ENCODE measurements around the gene CAMP.

CAMP gene

GRCh38 chr3:48220746-48221145, 2.5 kb upstream of the CAMP start:
- intact Hi-C loops (cut with micrococcal nuclease), result no loop called here
- H3K27me3 Mint-ChIP-seq, result peaks cover 1% of the 10 kb centered on the region
- no peak overlapping the region for H3K27ac Mint-ChIP-seq
- no peaks in the 10 kb centered on the region for H3K36me3 Mint-ChIP-seq (ENCODE audit: low read depth)
- H3K4me3 Mint-ChIP-seq, result no peak overlapping the region
- no peaks in the 10 kb centered on the region for H3K9me3 Mint-ChIP-seq
- peaks cover 92% of the 10 kb centered on the region for H3K4me1 Mint-ChIP-seq (ENCODE audit: low read depth)

GRCh38 chr3:48225587-48225986, 2.3 kb downstream of the CAMP start:
- H3K27me3 Mint-ChIP-seq, result no peaks in the 10 kb centered on the region
- H3K27ac Mint-ChIP-seq, result no peak overlapping the region

GRCh38 chr3:48226939-48227338, 3.6 kb downstream of the CAMP start:
- no peak overlapping the region for H3K27ac Mint-ChIP-seq
- H3K36me3 Mint-ChIP-seq (ENCODE audit: low read depth), result no peaks in the 10 kb centered on the region

More at GRCh38 chr3:48225587-48225986, 2.3 kb downstream of the CAMP start:
- intact Hi-C loops (cut with micrococcal nuclease), result no loop called here
- Mint-ChIP-seq H3K4me3 (no peak overlapping the region), H3K4me1 (ENCODE audit: low read depth) (peaks cover 64% of the 10 kb centered on the region), H3K9me3 (no peaks in the 10 kb centered on the region), H3K36me3 (ENCODE audit: low read depth) (no peaks in the 10 kb centered on the region)

GRCh38 chr3:48232232-48232631, 8.9 kb downstream of the CAMP start:
- Mint-ChIP-seq H3K9me3 (no peaks in the 10 kb centered on the region), H3K36me3 (ENCODE audit: low read depth) (no peaks in the 10 kb centered on the region), H3K4me3 (no peak overlapping the region), H3K27me3 (no peaks in the 10 kb centered on the region), H3K27ac (peak overlapping the region; percentile 71), H3K4me1 (ENCODE audit: low read depth) (peaks cover 46% of the 10 kb centered on the region)
- intact Hi-C loops (cut with micrococcal nuclease), result loop anchor here (2.0 kb wide), 1 partner anchor 205 kb away; no protein-coding TSS in a partner anchor

More at GRCh38 chr3:48226939-48227338, 3.6 kb downstream of the CAMP start:
- peaks cover 50% of the 10 kb centered on the region for H3K4me1 Mint-ChIP-seq (ENCODE audit: low read depth)
- H3K9me3 Mint-ChIP-seq, result no peaks in the 10 kb centered on the region
- no peaks in the 10 kb centered on the region for H3K27me3 Mint-ChIP-seq
- H3K4me3 Mint-ChIP-seq, result no peak overlapping the region
- intact Hi-C loops (cut with micrococcal nuclease), result no loop called here

- no peaks in the 10 kb centered on the region for H3K27me3 Mint-ChIP-seq
- intact Hi-C loops (cut with micrococcal nuclease), result loop anchor here (2.0 kb wide), 1 partner anchor 204 kb away; no protein-coding TSS in a partner anchor
- peak overlapping the region; percentile 35 for H3K4me3 Mint-ChIP-seq
Measured at GRCh38 chr3:48232734-48233133, 9.4 kb downstream of the CAMP start.

GRCh38 chr3:48233542-48233941, 10.2 kb downstream of the CAMP start:
- Mint-ChIP-seq H3K27ac (peak overlapping the region; percentile 71), H3K4me3 (no peak overlapping the region), H3K27me3 (no peaks in the 10 kb centered on the region), H3K36me3 (ENCODE audit: low read depth) (no peaks in the 10 kb centered on the region), H3K4me1 (ENCODE audit: low read depth) (peaks cover 44% of the 10 kb centered on the region), H3K9me3 (no peaks in the 10 kb centered on the region)
- intact Hi-C loops (cut with micrococcal nuclease), result loop anchor here (2.0 kb wide), 1 partner anchor 203 kb away; no protein-coding TSS in a partner anchor

More at GRCh38 chr3:48232734-48233133, 9.4 kb downstream of the CAMP start:
- H3K36me3 Mint-ChIP-seq (ENCODE audit: low read depth), result no peaks in the 10 kb centered on the region
- no peaks in the 10 kb centered on the region for H3K9me3 Mint-ChIP-seq
- H3K4me1 Mint-ChIP-seq (ENCODE audit: low read depth), result peaks cover 44% of the 10 kb centered on the region
- peak overlapping the region; percentile 71 for H3K27ac Mint-ChIP-seq

GRCh38 chr3:48236531-48236930, 13.2 kb downstream of the CAMP start:
- Mint-ChIP-seq H3K27me3 (no peaks in the 10 kb centered on the region), H3K4me1 (ENCODE audit: low read depth) (peaks cover 62% of the 10 kb centered on the region), H3K4me3 (no peak overlapping the region), H3K9me3 (no peaks in the 10 kb centered on the region), H3K36me3 (ENCODE audit: low read depth) (peaks cover 7% of the 10 kb centered on the region), H3K27ac (peak overlapping the region; percentile 63)
- intact Hi-C loops (cut with micrococcal nuclease), result no loop called here

- H3K27me3 Mint-ChIP-seq, result no peaks in the 10 kb centered on the region
- intact Hi-C loops (cut with micrococcal nuclease), result no loop called here
- H3K4me3 Mint-ChIP-seq, result no peak overlapping the region
- H3K9me3 Mint-ChIP-seq, result no peaks in the 10 kb centered on the region
- H3K4me1 Mint-ChIP-seq (ENCODE audit: low read depth), result peaks cover 54% of the 10 kb centered on the region
- H3K27ac Mint-ChIP-seq, result no peak overlapping the region
- peaks cover 7% of the 10 kb centered on the region for H3K36me3 Mint-ChIP-seq (ENCODE audit: low read depth)
Measured at GRCh38 chr3:48238531-48239085, 15.3 kb downstream of the CAMP start.

GRCh38 chr3:48240000-48240963, 17.0 kb downstream of the CAMP start:
- Mint-ChIP-seq H3K9me3 (no peaks in the 10 kb centered on the region), H3K36me3 (ENCODE audit: low read depth) (peaks cover 11% of the 10 kb centered on the region), H3K4me1 (ENCODE audit: low read depth) (peaks cover 51% of the 10 kb centered on the region), H3K4me3 (peak overlapping the region; percentile 86), H3K27me3 (no peaks in the 10 kb centered on the region), H3K27ac (peak overlapping the region; percentile 94)
- intact Hi-C loops (cut with micrococcal nuclease), result loop anchor here (10.0 kb wide), 1 partner anchor 45 kb away; no protein-coding TSS in a partner anchor

- intact Hi-C loops (cut with micrococcal nuclease), result loop anchor here (10.0 kb wide), 1 partner anchor 47 kb away; no protein-coding TSS in a partner anchor
- Mint-ChIP-seq H3K27me3 (no peaks in the 10 kb centered on the region), H3K4me3 (peak overlapping the region; percentile 86), H3K27ac (peak overlapping the region; percentile 94), H3K4me1 (ENCODE audit: low read depth) (peaks cover 48% of the 10 kb centered on the region), H3K36me3 (ENCODE audit: low read depth) (peaks cover 11% of the 10 kb centered on the region), H3K9me3 (no peaks in the 10 kb centered on the region)
Measured at GRCh38 chr3:48241796-48242455, 18.6 kb downstream of the CAMP start.

- H3K4me3 Mint-ChIP-seq, result no peak overlapping the region
- no peaks in the 10 kb centered on the region for H3K9me3 Mint-ChIP-seq
- peaks cover 22% of the 10 kb centered on the region for H3K36me3 Mint-ChIP-seq (ENCODE audit: low read depth)
- peak overlapping the region; percentile 17 for H3K27ac Mint-ChIP-seq
- intact Hi-C loops (cut with micrococcal nuclease), result loop anchor here (10.0 kb wide), 1 partner anchor 49 kb away; no protein-coding TSS in a partner anchor
- no peaks in the 10 kb centered on the region for H3K27me3 Mint-ChIP-seq
- peaks cover 60% of the 10 kb centered on the region for H3K4me1 Mint-ChIP-seq (ENCODE audit: low read depth)
Measured at GRCh38 chr3:48243886-48244285, 20.6 kb downstream of the CAMP start.

GRCh38 chr3:48244461-48244860, 21.2 kb downstream of the CAMP start:
- Mint-ChIP-seq H3K27me3 (no peaks in the 10 kb centered on the region), H3K27ac (no peak overlapping the region), H3K4me3 (no peak overlapping the region), H3K36me3 (ENCODE audit: low read depth) (peaks cover 28% of the 10 kb centered on the region), H3K4me1 (ENCODE audit: low read depth) (peaks cover 57% of the 10 kb centered on the region), H3K9me3 (no peaks in the 10 kb centered on the region)
- intact Hi-C loops (cut with micrococcal nuclease), result loop anchor here (10.0 kb wide), 1 partner anchor 50 kb away; no protein-coding TSS in a partner anchor

- no peaks in the 10 kb centered on the region for H3K27me3 Mint-ChIP-seq
- peak overlapping the region; percentile 13 for H3K4me3 Mint-ChIP-seq
- peaks cover 34% of the 10 kb centered on the region for H3K36me3 Mint-ChIP-seq (ENCODE audit: low read depth)
- H3K27ac Mint-ChIP-seq, result peak overlapping the region; percentile 60
- no peaks in the 10 kb centered on the region for H3K9me3 Mint-ChIP-seq
- intact Hi-C loops (cut with micrococcal nuclease), result loop anchor here (10.0 kb wide), 1 partner anchor 50 kb away; no protein-coding TSS in a partner anchor
- H3K4me1 Mint-ChIP-seq (ENCODE audit: low read depth), result peaks cover 51% of the 10 kb centered on the region
Measured at GRCh38 chr3:48245136-48245535, 21.8 kb downstream of the CAMP start.
